Measurements from ENCODE around the gene FOXRED2.
"Not testable (repeated sequence)": the region's sequence is repeated elsewhere in the genome, so short reads cannot be mapped to it uniquely, and the experiment has no call there.

The FOXRED2 gene

DNA sequence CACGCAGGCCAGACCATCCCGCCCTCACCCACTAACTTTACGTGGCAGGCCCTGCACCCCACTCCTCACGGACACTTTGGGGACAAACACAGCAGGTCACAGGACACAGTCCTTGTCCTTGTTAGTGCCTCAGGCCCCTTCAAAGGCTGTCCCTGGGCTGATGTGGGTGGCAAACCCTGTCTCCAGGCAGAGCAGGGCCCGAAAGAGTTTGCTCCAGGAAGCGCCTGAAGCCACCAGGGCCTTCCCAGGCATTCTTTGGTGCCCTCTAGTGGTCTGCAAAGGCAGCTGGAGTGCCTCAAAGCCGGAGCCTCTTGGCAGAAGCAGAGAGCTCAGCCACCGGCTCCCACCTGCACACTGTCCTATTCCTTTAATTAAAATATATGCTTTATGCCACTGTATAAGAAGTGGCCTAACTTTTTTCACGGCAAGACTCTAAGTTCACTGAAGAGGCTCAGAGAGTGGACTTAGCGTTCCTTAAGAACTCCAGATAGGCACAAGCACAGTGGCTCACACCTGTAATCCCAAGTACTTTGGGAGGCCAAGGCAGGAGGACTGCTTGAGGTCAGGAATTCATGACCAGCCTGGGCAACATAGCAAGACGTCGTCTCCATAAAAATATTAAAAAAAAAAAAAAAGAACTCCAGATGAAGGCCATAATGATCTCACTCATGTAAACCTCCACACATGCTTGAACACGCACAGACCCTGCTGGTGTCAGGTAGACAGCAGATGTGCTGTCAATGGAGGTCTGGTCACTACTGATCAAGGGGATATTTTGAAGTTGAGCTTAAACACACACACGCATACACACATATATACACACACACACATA, 36.5 kb downstream of the FOXRED2 start:
- peak; percentile 66 to 83 (median 72) for DNase-seq (ENCODE audit: low read depth in 2 of 3, low spot score in 1 of 3)

DNA sequence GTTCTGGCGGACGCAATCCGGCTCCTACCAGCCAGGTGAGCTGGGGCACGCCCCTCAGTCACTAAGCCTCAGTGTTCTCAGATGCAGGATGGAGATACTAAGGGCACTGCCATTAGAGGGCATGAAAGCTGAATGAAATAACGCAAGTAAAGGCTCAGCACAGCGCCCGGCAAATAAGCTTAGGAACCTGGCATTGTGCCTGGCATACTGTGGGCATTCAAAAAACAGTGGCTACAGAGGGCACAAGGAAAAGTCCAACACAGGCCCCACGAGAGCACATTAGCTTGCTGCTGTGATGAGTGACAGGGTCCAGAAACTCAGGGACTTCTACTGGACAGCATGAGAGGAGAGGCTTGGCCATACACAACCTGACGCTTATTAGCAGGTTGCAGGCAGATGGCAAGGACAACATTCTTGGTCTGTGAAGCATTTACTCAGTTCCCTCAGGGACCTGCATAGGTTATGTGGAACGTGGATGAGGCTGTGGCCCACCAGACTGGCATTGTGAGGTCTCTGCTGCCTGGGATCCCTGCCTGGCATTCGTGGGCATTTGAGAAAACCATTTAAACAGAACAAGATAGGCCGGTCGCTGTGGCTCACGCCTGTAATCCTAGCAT, 37.6 kb downstream of the FOXRED2 start:
- no peak for DNase-seq (ENCODE audit: low read depth in 2 of 3, low spot score in 1 of 3)

DNA sequence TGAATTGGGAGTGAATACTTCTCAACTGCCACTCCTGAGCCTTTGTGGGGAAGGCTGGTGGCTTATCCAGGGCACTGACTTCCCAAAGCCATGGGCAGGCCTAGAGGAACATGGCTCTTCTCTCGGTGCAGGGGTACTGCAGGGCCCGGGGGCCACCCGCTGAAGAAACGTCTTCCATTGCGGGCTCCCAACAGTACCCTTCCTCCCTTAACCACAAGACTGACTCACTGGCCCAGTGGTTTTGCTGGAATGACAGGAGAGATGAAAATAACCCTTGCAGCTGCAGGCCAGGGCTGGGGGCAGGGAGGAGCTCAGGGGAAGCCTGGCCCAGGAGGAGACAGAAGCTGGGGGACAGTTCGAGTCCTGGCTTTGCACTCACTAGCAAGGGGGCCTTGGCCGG, 38.9 kb downstream of the FOXRED2 start:
- peak in 1 of 3 donors; percentile 8 for DNase-seq (ENCODE audit: low read depth in 2 of 3, low spot score in 1 of 3)

DNA sequence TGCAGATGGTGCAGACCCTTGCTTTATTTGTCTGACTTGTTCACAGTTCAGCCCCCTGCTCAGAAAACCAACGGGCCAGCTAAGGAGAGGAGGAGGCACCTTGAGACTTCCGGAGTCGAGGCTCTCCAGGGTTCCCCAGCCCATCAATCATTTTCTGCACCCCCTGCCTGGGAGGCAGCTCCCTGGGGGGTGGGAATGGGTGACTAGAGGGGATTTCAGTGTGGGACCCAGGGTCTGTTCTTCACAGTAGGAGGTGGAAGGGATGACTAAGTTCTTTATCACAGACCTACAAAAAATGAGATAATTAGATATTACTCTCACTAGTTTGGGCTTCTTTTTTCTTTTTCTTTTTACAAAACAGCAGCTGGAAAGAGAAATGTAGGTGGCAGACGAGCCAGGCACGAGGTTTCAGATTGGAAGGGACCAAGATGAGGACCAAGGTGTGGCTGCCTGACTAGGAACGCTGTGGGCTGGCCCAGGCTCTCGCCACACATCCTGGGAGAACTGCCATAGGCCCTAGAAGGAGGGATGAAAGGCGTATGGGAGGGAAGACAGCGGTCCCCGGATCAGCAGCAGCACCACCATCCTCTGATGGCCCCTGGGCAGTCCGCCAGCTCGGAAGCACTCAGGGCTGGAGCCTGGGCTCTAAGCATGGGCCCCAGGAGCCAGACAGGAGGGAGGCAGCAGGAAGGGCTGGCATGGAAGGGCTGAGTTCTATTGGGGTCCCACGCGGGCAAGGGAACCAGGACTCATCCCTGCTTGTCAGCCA, 39.6 kb downstream of the FOXRED2 start:
- no peak for DNase-seq (ENCODE audit: low read depth in 2 of 3, low spot score in 1 of 3)

DNA sequence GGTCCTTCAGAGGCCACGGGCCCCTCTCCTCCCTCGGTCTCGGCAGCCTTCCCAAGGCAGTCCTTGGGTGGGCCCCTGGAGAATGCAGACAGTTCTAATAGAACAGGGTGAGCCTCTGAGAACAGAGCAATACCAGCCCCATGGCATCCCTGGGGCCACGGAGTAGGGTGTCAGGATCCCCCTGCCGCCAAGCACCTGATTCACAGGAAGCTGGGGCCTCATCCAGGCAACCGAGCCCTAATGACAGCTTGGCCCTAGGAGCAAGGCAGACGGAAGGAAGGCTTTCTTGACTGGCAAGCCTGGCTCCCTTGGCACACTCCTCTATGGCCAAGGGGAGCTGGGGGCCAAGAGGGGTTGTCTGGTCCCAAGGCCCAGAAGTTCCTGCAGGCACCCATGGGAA, 40.6 kb downstream of the FOXRED2 start:
- no peak for DNase-seq (ENCODE audit: low read depth in 2 of 3, low spot score in 1 of 3)

DNA sequence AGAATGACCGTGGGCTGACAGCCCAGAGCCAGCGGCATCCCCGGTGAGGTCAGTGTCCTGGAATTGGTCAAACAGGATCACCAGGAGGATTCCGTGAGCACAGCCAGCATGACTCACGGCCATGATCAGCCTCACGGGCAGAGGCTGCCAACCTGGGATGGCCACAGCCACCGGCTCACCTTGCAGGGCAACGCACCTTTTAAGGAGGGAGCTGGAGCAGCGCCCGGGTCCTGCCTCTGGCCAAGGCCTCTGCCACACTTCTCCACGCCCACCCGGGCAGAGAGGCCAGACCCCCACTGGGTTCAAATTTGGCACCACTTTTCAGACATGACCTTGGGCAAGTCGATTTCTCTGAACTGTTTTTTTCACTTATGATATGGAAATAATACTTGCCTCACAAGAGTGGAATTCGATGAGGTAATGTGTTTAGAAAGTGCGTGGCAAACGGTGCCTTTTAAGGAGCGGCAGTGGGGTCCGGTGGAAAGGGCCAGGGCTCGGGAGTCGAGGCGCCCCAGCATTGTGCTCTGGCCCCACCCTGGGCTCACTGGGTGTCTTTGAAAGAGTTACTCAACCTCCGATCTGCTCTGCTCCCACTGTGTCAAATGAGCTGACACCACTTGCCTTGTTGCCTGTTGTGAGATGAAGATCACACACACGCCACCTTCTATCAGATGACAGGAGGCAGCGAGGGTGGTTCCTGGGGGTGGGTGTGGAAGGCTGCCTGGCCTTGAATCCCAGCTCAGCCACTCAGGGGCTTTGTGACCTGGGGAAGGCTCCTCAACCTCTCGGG, 41.4 kb downstream of the FOXRED2 start:
- no peak for DNase-seq (ENCODE audit: low read depth in 2 of 3, low spot score in 1 of 3)

DNA sequence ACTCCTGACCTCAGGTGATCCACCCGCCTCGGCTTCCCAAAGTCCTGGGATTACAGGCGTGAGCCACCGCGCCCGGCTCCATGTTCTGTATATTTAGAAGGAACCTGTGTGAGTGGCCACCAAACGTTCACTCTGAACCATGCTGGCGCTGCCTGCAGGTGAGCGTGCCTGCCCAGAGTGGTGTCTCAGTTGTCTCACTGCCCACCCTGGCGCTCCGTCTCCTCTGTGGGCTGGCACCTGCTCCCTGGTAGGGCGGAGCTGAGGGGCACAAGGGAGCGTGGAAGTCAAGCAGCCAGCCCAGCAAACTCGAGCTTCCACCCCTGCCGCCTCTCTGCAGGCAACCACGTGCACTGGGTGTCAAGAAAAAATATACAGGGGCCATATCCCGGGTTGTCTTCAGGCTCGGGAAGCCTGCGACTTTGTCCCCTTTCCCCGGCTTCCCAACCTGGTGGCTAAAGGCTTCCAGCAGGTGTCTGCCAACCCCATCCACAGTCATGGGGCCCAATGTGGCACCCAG, 42.1 kb downstream of the FOXRED2 start:
- no peak for DNase-seq (ENCODE audit: low read depth in 2 of 3, low spot score in 1 of 3)

DNA sequence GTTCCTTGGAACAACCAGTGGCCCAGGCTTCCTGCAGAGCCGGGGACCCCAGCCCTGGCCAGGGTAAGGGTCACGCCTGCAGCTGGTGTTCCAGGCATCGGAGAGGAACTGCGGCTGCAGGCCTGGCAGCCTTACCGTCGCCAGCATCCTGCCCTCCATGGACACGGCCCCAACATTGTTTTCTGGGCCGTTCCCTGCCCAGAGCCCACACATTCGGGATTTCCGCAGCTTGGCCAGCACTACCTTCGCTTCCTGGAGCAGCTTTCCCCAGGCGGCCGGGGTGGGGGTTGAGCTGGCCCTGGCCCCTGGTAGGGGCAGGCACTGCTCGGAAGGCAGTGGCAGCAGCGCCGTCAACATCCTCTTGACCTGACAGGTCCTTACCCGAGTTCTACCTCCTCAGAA, 43.1 kb downstream of the FOXRED2 start:
- no peak for DNase-seq (ENCODE audit: low read depth in 2 of 3, low spot score in 1 of 3)

DNA sequence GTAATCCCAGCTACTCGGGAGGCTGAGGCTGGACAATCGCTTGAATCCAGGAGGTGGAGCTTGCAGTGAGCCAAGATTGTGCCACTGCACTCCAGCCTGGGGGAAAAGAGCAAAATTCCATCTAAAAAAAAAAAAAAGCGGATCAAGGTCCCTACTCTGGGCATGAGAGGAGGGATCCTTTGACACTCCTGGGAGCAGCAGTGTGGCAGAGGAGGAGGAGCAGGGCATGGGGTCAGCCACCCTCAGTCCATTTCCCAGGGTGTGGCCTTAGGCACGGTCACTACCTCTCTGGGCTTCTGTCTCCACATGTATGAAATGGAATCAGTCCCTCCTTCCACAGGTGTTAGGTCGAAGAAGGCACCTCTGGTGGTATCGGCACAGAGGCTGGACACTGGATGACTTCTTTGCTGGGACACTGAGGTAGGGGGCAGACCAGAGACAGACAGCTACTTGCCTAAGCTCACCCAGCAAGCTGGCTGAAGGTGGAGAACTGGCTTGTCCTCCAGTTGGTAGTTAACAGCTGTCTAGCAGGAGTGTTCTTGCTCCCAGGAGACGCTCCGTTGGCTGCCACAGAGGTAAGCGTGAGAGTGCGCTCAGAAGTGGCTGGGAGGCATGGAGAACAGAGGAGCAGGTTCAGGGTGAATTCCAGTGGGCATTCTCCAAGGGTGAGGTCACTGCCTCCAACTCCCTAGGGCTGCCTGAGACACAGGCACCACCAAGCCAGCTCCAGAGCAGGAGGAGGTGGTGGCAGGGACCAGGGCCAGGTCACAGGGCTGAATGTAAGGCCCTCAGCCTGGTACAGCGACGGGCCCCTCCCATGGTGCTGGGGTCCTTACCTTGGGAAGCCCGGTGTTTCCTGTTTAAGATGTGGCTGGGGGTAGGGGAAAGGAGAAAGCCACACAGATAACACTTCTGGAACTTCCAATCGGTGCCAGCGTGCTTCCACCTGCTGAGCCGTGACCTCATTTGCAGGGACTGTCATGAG, 44.9 kb downstream of the FOXRED2 start:
- DNase-seq (ENCODE audit: low read depth in 2 of 3, low spot score in 1 of 3), result no peak

DNA sequence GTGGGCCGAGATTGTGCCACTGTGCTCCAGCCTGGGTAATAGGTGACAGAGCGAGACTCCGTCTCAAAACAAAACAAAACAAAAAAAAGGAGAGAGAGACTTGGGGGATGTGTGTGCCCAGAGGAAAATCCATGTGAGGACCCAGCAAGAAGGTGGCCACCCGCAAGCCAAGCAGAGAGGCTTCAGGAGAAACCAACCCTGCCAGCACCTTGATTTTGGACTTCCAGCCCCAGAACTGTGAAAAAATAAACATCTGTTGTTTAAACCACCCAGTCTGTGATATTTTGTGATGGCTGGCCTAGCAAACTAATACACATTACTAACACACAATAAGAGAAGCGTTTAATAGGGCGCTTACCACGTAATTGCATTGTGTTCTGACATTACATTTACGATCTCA, 46.6 kb downstream of the FOXRED2 start:
- DNase-seq (ENCODE audit: low read depth in 2 of 3, low spot score in 1 of 3), result no peak

DNA sequence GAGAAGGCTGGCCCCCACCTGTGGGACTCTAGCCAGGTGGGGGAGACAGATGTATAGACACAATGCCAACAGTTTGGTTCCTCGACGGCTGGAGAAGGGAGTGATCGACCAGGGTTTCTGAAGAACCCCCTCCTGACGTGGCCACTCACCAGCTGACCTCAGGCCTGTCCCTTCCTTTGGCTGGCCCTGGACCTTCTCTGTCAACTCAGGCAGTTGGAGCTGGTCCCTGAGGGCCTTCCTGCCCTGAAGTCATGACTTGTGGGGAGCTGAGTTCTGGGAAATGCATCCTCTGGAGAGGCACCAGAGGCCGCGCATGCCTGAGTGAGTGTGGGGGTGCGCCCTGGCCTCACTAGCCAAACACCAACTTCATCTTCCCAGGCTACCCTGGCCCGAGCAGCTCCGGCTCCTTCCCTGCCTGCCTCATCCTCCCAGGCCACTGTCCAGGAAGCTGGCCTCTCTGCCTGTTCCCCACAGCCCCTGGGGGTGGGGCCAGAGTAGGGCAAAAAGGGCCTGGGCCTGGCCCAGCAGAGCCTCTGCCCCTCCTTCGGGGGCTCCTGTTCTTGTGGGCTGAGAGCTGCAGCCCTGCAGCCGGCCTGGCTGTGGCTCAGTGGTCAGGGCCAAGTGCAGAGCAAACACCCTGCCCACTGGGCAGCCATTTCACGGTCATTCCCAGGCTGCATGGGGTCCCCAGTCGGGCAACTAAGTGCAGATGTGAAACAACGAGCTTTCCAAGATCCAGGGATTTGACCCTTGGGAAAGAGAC, 49.0 kb downstream of the FOXRED2 start:
- DNase-seq (ENCODE audit: low read depth in 2 of 3, low spot score in 1 of 3), result no peak

DNA sequence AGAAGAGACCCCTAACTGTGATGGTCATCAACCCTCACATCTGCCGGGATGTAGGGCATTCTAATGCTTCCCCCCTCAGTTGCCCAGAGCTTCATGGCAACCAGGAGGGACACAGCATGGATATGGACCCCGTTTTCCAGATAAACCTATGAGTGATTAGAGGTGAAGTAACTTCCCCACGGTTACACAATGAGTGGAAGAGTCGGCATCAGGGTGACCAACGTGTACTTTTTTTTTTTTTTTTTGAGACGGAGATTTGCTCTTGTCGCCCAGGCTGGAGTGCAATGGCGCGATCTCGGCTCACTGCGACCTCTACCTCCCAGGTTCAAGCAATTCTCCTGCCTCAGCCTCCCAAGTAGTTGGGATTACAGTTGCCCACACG, 50.4 kb downstream of the FOXRED2 start:
- DNase-seq (ENCODE audit: low read depth in 2 of 3, low spot score in 1 of 3), result no peak

DNA sequence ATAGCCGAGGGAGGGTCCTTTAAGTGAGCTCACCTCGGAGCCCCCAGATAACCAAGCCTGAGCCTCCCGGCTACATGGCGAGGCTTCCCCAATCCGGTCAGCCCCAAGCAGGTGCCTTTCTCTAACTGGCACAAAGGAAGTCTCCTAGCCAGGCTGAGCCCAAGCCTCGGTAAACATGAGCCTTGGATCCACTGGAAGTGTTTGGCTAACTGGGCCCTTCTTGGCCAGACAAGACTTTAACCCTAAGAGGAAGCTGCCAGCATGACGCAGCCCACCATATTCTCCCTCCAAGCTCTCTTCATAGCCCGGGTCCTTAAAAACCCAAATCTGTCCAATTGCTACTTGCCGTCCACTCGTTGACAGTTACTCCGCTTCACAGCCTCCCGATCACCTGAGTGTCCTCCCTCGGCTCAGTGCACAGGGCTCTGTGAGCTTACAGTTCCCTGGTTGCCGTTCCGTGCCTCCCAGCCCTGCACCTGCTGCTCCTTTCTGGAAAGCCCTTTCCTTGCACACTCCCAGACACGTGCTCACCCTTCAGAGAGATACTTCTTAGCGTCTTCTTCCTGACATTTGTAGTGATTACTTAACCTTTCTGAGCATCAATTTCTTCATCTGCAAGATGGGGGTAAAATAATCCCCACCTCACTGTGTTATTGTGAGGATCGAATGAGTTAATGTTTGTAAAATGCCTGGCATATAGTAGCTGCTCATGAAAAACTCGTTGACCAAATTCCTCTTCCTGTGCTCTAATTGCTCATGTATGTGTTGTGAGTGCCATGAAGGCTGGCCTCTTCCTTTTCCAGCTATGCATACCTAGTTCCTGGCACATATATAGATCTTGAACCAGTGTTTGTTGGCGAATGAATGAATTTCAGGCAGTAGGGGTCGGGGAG, 51.0 kb downstream of the FOXRED2 start:
- DNase-seq (ENCODE audit: low read depth in 2 of 3, low spot score in 1 of 3), result no peak

DNA sequence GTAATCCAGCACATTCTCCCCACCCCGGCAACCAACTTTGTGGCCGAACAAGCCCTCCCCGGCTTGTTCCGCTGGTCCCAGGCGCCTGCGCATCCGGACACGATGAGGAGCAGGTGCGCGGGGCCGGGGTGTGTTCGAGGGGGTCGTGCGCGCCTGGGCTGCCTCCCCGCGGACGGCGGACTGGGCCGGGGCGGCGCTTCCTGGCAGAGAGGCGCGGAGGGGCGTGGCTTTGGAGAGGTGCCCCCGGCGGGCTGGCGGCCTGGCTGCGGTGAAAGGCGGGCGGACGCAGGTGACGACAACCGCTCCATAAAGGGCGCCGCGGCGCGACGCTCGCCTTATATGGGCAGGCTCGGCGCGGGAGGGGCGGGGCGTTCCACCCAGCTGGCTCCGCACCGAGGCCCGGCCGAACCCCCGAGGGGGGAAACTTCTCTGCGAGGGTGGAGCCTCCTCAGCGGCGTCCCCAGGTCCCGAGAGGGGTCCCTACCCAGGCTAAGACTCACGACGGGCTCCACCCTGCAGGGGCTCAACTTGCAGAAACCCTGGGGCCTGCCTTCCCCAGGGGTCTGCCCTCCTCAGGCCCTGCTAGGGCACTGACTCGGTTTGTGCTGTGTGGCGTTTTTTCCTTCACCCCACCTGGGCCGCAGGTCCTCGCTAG, 51.8 kb downstream of the FOXRED2 start:
- peak; percentile 90 to 96 (median 96) for DNase-seq (ENCODE audit: low read depth in 2 of 3, low spot score in 1 of 3)

DNA sequence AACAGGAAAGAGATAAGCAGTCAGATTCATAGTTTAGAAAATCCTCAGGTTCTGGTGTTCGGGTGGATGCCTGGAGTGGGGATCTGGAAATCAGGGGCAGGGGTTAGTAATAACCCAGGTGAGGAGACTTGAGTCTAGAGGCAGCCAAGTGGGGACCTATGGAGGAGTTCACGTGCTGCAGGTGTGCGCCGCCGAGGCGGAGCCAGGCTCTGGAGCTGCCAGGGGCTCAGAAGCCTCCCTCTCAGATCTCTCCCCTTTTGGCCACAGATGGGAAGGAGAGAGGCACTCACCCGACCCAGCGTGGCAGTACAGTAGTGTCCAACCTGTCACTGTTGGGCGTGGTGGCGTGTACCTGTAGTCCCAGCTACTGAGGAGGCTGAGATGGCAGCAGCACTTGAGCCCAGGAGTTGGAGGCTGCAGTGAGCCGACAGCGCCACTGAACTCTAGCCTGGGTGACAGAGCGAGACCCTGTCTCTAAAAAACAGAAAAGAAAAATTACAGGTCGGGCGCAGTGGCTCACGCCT, 52.9 kb downstream of the FOXRED2 start:
- DNase-seq (ENCODE audit: low read depth in 2 of 3, low spot score in 1 of 3), result no peak

DNA sequence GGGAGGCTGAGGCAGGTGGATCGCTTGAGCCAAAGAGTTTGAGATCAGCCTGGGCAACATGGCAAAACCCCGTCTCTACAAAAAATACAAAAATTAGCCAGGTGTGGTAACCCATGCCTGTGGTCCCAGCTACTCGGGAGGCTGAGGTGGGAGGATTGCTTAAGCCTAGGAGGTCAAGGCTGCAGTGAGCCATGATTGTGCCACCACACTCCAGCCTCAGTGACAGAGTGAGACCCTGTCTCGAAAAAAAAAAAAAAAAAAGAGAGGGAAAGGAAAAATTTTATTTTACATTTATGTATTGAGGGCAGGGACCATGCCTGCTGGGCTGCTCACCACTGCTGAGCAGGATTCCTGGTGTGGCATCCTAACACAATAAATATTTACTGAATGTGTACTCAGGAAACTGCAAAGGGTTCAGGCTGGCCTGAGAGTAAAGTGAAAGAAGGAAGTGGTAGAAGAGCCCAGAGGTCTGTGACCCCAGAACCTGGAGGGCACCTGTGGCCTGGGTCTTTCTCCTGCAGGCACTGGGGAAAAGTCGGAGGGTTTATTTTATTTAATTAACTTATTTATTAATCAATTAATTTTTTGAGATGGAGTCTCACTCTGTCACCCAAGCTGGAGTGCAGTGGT, 53.7 kb downstream of the FOXRED2 start:
- not testable (repeated sequence) for DNase-seq (ENCODE audit: low read depth in 2 of 3, low spot score in 1 of 3)
